ENCODE measurements around the gene CHEK1. TPM values are rescaled to one million over a fixed set of nuclear protein-coding genes. Genes with fewer than 3 reads are reported as not detected.

The CHEK1 gene
- total and polyA plus RNA-seq, 9 of the 15 experiments (the other 6 are each of a cell fraction or from before 2014, with no cell fraction given), result 62.6 to 108 (median 87.5) TPM

DNA sequence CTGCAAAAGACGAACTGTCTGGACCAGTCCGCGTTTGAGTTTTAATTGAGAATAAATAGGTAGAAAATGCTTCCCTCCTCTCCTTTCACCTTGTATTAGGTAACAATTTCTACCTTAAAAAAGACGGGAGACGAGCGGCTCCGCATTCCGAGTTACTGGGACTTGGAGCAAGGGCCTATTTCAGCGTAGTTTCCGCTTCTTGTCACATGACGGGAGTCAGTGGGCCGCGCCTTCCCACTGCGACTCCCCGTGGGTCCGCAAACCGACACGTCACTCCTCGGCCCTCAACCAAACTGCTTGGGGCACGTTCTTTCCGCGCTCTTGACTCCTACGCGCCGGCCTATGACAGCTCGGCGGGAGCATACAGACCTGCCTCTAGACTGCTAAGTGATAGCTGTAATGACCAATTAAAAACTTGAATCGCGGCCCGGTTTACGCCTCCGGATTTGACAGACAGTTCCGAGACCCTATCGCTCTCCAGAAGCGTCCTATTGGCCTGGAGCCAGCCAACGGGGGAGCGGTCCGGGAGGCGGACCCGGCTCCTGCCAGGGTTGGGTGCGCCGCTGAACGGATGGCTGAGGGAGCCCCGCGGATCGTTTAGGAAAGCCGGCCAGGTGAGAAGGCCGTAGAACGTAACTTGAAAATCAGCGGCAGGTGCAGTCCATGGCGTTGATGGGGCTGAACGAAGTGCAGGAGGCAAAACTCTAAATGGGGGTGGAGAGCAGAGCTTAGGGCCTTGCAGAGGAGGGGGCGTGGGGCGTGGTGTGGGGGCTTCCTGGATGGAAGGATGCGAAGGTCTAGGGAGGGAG is 32.5 kb upstream of the CHEK1 start, which contains the start of gene STT3A (continued):
- TF ChIP-seq, protein P1, sequence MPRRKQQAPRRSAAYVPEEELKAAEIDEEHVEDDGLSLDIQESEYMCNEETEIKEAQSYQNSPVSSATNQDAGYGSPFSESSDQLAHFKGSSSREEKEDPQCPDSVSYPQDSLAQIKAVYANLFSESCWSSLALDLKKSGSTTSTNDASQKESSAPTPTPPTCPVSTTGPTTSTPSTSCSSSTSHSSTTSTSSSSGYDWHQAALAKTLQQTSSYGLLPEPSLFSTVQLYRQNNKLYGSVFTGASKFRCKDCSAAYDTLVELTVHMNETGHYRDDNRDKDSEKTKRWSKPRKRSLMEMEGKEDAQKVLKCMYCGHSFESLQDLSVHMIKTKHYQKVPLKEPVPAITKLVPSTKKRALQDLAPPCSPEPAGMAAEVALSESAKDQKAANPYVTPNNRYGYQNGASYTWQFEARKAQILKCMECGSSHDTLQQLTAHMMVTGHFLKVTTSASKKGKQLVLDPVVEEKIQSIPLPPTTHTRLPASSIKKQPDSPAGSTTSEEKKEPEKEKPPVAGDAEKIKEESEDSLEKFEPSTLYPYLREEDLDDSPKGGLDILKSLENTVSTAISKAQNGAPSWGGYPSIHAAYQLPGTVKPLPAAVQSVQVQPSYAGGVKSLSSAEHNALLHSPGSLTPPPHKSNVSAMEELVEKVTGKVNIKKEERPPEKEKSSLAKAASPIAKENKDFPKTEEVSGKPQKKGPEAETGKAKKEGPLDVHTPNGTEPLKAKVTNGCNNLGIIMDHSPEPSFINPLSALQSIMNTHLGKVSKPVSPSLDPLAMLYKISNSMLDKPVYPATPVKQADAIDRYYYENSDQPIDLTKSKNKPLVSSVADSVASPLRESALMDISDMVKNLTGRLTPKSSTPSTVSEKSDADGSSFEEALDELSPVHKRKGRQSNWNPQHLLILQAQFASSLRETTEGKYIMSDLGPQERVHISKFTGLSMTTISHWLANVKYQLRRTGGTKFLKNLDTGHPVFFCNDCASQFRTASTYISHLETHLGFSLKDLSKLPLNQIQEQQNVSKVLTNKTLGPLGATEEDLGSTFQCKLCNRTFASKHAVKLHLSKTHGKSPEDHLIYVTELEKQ (CRISPR knock-in tag; IDR thresholded peaks at IDR 0.05), result no peak
- TF ChIP-seq, protein P2, sequence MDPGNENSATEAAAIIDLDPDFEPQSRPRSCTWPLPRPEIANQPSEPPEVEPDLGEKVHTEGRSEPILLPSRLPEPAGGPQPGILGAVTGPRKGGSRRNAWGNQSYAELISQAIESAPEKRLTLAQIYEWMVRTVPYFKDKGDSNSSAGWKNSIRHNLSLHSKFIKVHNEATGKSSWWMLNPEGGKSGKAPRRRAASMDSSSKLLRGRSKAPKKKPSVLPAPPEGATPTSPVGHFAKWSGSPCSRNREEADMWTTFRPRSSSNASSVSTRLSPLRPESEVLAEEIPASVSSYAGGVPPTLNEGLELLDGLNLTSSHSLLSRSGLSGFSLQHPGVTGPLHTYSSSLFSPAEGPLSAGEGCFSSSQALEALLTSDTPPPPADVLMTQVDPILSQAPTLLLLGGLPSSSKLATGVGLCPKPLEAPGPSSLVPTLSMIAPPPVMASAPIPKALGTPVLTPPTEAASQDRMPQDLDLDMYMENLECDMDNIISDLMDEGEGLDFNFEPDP (CRISPR knock-in tag; IDR thresholded peaks at IDR 0.05), result no peak
- TF ChIP-seq KLF13 (tag; IDR thresholded peaks at IDR 0.05; ENCODE audit: borderline replicate concordance, low read depth), result peak; percentile 15; the same call in 1 of the 2 replicates
- TF ChIP-seq, protein P3, sequence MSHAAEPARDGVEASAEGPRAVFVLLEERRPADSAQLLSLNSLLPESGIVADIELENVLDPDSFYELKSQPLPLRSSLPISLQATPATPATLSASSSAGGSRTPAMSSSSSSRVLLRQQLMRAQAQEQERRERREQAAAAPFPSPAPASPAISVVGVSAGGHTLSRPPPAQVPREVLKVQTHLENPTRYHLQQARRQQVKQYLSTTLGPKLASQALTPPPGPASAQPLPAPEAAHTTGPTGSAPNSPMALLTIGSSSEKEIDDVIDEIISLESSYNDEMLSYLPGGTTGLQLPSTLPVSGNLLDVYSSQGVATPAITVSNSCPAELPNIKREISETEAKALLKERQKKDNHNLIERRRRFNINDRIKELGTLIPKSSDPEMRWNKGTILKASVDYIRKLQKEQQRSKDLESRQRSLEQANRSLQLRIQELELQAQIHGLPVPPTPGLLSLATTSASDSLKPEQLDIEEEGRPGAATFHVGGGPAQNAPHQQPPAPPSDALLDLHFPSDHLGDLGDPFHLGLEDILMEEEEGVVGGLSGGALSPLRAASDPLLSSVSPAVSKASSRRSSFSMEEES (CRISPR knock-in tag; IDR thresholded peaks at IDR 0.05), result peak; percentile 94
- no peak for TF ChIP-seq MIER1 (IDR thresholded peaks at IDR 0.05; ENCODE audit: low read depth)
- peak; percentile 94 for TF ChIP-seq SP2 (IDR thresholded peaks at IDR 0.05; ENCODE audit: extremely low read depth, low read depth, low read length, poor library complexity, severe bottlenecking)
- no peak for TF ChIP-seq ZNF41 (CRISPR knock-in tag; conservative IDR thresholded peaks at IDR 0.05)
